ENCODE measurements around the gene TUT4. TPM values are rescaled to one million over a fixed set of nuclear protein-coding genes. Genes with fewer than 3 reads are reported as not detected.

The TUT4 gene
- total RNA-seq, 1 donor from 2014 or later: 56.4 TPM

GRCh38 chr1:52487632-52488031 lies 65.3 kb downstream of the TUT4 start:
- H3K4me1 Mint-ChIP-seq (ENCODE audit: unreplicated experiment): no peaks in the 10 kb centered on the region

GRCh38 chr1:52482326-52483004 lies 70.4 kb downstream of the TUT4 start:
- Mint-ChIP-seq H3K9me3 (ENCODE audit: unreplicated experiment) (no peaks in the 10 kb centered on the region), H3K36me3 (ENCODE audit: unreplicated experiment) (peaks cover 23% of the 10 kb centered on the region), H3K4me1 (ENCODE audit: unreplicated experiment) (no peaks in the 10 kb centered on the region), H3K4me3 (ENCODE audit: unreplicated experiment) (no peak overlapping the region), H3K27me3 (ENCODE audit: unreplicated experiment) (no peaks in the 10 kb centered on the region), H3K27ac (ENCODE audit: unreplicated experiment) (no peak overlapping the region)
- no peak for DNase-seq (ENCODE audit: extremely low spot score, unreplicated experiment)
- no peak for TF ChIP-seq CTCF (IDR thresholded peaks at IDR 0.05)

More at GRCh38 chr1:52487632-52488031, 65.3 kb downstream of the TUT4 start:
- H3K27me3 Mint-ChIP-seq (ENCODE audit: unreplicated experiment): no peaks in the 10 kb centered on the region
- H3K9me3 Mint-ChIP-seq (ENCODE audit: unreplicated experiment): no peaks in the 10 kb centered on the region
- H3K27ac Mint-ChIP-seq (ENCODE audit: unreplicated experiment): no peak overlapping the region
- no peak for TF ChIP-seq CTCF (IDR thresholded peaks at IDR 0.05)
- H3K36me3 Mint-ChIP-seq (ENCODE audit: unreplicated experiment): peaks cover 34% of the 10 kb centered on the region
- no peak overlapping the region for H3K4me3 Mint-ChIP-seq (ENCODE audit: unreplicated experiment)
- no peak for DNase-seq (ENCODE audit: extremely low spot score, unreplicated experiment)

- no peaks in the 10 kb centered on the region for H3K27me3 Mint-ChIP-seq (ENCODE audit: unreplicated experiment)
- no peak overlapping the region for H3K27ac Mint-ChIP-seq (ENCODE audit: unreplicated experiment)
- TF ChIP-seq CTCF (IDR thresholded peaks at IDR 0.05): no peak
- no peaks in the 10 kb centered on the region for H3K9me3 Mint-ChIP-seq (ENCODE audit: unreplicated experiment)
- H3K36me3 Mint-ChIP-seq (ENCODE audit: unreplicated experiment): peaks cover 25% of the 10 kb centered on the region
- no peaks in the 10 kb centered on the region for H3K4me1 Mint-ChIP-seq (ENCODE audit: unreplicated experiment)
- DNase-seq (ENCODE audit: extremely low spot score, unreplicated experiment): no peak
- no peak overlapping the region for H3K4me3 Mint-ChIP-seq (ENCODE audit: unreplicated experiment)
These were observed 73.8 kb downstream of the TUT4 start for GRCh38 chr1:52479076-52479475.

GRCh38 chr1:52477876-52478275 lies 75.0 kb downstream of the TUT4 start:
- TF ChIP-seq CTCF (IDR thresholded peaks at IDR 0.05): no peak
- Mint-ChIP-seq H3K27ac (ENCODE audit: unreplicated experiment) (no peak overlapping the region), H3K27me3 (ENCODE audit: unreplicated experiment) (no peaks in the 10 kb centered on the region), H3K4me1 (ENCODE audit: unreplicated experiment) (no peaks in the 10 kb centered on the region), H3K4me3 (ENCODE audit: unreplicated experiment) (no peak overlapping the region), H3K36me3 (ENCODE audit: unreplicated experiment) (peaks cover 27% of the 10 kb centered on the region), H3K9me3 (ENCODE audit: unreplicated experiment) (no peaks in the 10 kb centered on the region)
- no peak for DNase-seq (ENCODE audit: extremely low spot score, unreplicated experiment)

GRCh38 chr1:52476943-52477342 lies 75.9 kb downstream of the TUT4 start:
- no peak for TF ChIP-seq CTCF (IDR thresholded peaks at IDR 0.05)
- no peaks in the 10 kb centered on the region for H3K9me3 Mint-ChIP-seq (ENCODE audit: unreplicated experiment)
- no peaks in the 10 kb centered on the region for H3K4me1 Mint-ChIP-seq (ENCODE audit: unreplicated experiment)
- H3K27ac Mint-ChIP-seq (ENCODE audit: unreplicated experiment): no peak overlapping the region
- H3K27me3 Mint-ChIP-seq (ENCODE audit: unreplicated experiment): no peaks in the 10 kb centered on the region
- peaks cover 27% of the 10 kb centered on the region for H3K36me3 Mint-ChIP-seq (ENCODE audit: unreplicated experiment)
- no peak overlapping the region for H3K4me3 Mint-ChIP-seq (ENCODE audit: unreplicated experiment)
- no peak for DNase-seq (ENCODE audit: extremely low spot score, unreplicated experiment)
